ENCODE measurements around the gene MTX1.
"Not testable (repeated sequence)": the region's sequence is repeated elsewhere in the genome, so short reads cannot be mapped to it uniquely, and the experiment has no call there.

The MTX1 gene

DNA sequence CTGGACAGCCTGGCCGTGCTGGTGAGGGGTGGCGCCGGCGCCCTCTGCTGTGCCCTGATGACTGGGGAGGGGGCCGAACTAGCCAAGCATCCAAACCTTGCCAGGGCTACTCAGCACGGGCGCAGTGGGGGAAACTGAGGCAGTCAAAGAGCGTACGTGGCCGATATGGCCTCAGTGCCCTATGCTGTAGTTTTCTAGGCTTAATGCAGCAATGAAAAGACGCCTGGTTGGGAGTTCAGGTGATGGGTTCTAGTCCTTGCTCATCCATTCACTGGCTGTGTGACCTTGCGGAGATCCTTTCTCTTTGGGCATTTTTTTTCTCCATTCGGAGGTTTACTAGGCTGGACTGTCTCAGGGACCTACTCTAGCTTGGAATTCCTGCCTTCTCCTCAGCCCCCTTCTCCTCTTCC is 822 bp downstream of the MTX1 start:
- DNase-seq = no peak

- no peak for DNase-seq
These were observed 2.0 kb downstream of the MTX1 start for GRCh38 chr1:155210314-155211104.

GRCh38 chr1:155211381-155212050 is 3.0 kb downstream of the MTX1 start:
- not testable (repeated sequence) for DNase-seq

DNA sequence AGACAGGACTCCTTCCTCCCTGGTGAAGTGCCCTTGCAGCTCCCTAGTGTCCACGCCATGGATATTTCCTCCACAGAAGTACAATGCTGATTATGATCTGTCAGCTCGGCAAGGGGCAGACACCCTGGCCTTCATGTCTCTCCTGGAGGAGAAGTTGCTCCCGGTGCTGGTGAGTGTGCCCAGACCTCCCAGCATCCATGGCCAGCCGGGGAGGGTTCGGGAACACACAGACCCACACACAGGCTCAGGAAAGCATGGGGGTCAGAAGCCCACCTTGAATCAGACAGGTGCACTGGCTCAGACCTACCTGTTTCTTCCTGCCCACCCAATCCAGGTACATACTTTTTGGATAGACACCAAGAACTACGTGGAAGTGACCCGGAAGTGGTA is 3.6 kb downstream of the MTX1 start:
- DNase-seq = not testable (repeated sequence)

GRCh38 chr1:155214702-155215101 is 6.2 kb downstream of the MTX1 start:
- not testable (repeated sequence) for DNase-seq

- peak; percentile 73 for DNase-seq
These were observed 10.5 kb downstream of the MTX1 start for GRCh38 chr1:155218854-155219591.

DNA sequence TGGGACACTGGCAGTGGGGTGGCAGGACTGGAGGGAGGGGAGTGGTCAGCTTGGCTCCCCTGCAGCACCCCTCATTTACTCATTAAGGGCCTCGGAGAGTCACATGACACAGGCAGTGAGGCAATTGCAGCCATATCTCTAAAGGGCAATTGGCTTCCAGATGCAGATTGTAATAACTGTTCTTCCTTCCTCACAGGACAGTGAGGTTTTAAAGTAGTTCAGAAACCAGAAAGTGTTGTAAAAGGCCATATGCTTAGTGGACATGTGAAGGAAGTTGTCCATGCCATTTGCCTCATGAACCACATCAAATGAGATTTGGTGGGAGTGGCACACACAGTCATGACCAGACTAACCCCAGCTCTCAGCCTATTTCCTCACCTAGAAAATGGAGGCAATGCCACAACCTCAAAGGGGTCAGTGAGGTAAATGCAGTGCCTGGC is 11.1 kb downstream of the MTX1 start:
- peak; percentile 51 for DNase-seq

DNA sequence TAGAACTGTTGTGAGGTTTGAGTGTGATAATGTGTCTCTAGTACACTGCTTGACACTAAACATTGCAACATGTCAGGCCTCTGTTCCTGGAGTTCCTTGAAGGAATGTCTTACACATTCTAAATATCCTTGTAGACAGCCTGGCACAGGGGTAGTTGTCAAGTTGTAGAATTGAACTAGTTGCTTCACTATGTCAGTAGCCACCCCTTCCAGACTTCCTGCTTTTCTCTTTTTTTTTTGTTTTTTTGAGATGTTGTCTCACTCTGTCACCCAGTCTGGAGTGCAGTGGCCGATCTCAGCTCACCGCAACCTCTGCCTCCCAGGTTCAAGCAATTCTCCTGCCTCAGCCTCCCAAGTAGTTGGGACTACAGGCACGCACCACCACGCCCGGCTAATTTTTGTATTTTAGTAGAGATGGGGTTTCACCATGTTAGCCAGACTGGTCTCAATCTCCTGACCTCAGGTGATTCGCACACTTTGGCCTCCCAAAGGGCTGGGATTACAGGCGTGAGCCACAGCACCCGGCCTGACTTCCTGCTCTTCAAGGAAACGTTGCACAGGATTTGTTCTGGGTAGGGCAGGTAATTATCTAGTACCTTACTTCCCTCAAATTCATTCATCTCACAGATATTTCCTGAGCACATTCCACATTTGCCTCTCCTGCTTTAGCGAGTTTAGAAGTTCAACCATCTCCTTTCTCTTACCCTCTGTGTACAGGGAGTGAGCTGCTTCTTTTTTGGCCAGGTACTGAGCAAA is 11.9 kb downstream of the MTX1 start:
- DNase-seq = not testable (repeated sequence)

GRCh38 chr1:155223047-155223446 is 14.6 kb downstream of the MTX1 start:
- no peak for DNase-seq

GRCh38 chr1:155225404-155225759 is 16.9 kb downstream of the MTX1 start:
- not testable (repeated sequence) for DNase-seq

DNA sequence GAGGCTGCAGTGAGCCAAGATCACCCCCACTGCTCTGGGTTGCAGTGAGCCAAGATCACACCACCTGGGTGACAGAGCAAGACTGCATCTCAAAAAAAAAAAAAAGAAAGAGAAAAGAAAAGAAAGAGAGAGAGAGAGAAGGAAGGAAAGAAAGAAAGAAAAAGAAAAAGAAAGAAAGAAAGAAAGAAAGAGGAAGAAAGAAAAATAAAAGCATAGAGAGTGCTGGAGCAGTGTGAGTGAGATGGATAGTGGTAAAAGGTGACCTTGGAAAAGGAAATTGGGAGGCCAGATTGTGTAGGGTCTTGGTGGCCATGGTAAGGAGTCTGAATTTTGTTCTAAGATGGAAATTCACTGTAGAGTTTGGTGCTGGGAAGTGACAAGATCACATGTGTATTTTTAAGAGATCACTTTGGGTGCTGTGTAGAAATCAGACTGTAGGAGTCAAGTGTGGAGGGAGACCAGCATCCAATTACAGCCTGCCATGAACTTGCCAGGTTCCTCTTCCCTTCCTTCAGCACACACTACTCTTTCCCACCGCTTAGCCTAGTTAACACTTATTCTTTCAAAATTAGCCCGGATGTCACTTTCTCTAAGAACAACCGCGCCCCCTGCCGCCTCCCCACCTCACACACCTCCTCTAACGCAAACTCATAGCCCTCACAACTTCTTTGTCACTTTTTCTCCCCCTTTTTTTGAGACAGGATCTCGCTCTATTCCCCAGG is 17.9 kb downstream of the MTX1 start:
- peak; percentile 74 for DNase-seq

GRCh38 chr1:155226910-155227260 is 18.4 kb downstream of the MTX1 start:
- DNase-seq = peak; percentile 64

DNA sequence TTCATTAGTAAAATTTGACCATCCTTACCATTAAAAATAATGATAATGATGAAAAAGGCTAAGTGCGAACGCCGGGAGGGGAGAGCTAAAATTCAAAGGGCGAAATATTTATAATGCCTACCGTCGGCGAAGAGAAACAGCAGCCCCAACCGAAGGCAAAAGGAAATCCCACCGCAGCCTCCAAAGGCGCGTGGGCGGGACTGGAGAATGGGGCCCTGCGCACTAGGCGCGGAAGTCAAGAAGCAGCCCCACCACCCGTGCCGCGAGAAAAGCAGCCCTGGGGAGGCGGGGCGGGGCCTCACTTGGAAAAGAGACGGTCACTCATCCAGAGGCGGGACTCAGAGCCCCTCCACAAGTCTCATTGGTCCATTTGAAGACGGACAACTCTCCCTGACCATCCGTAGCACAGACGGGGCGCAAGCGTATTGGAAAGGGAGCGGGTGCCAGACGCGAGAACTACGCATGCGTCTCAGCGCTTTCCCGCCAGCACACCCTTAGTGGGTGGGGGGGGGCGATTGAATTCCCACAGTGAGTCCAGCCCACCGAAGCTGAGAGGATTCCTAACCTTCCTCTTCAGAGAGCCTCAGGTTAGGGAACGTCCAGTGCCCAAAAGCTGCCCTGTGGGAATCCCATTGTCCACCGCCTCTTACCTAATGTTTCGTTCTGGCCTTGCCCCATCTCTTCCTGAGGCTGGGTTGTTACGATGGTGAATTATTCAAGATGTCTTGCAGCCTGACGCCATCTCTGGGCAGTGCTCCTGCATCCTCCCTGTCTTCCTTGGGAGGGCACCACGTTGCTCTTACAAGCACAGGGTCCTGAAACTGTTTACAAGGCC is 19.0 kb downstream of the MTX1 start:
- DNase-seq = peak; percentile 99

- DNase-seq = no peak
These were observed 19.6 kb downstream of the MTX1 start for GRCh38 chr1:155228096-155228427.

DNA sequence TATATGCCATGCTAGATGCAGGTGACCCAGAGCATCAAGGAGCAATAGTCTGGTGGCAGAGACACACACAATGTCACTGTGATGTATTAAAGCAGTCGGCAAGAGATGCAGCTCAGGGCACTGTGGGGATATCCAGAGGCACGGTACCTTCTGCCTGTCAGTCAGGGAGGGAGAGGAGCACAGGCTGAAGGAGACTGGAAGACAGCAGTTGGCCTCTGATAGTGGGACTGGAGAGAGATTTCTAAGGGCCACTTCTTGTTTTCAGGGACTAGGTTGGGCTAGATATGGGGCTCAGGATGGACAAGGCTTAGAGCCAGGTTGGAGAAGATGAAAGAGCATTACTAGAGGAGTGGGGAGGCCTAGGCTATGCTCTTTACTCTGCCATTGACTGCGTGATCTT is 22.8 kb downstream of the MTX1 start:
- not testable (repeated sequence) for DNase-seq

- not testable (repeated sequence) for DNase-seq
These were observed 23.8 kb downstream of the MTX1 start for GRCh38 chr1:155232001-155232978.

GRCh38 chr1:155233502-155233901 is 25.0 kb downstream of the MTX1 start:
- not testable (repeated sequence) for DNase-seq

GRCh38 chr1:155235375-155235774 is 26.9 kb downstream of the MTX1 start:
- DNase-seq = not testable (repeated sequence)

- DNase-seq = no peak
These were observed 28.0 kb downstream of the MTX1 start for GRCh38 chr1:155236451-155236850.

- peak; percentile 77 for DNase-seq
These were observed 32.7 kb downstream of the MTX1 start for GRCh38 chr1:155241069-155241679.
